GM12875 (cell line): Measurements from ENCODE around the gene CALHM4.

ENCODE experiments used
- H3K4me3 ChIP-seq: one replicate; pipeline ENCODE4 v1.5.1; 2011; ENCODE audit warnings: low read depth, low read length, control low read depth
- CTCF ChIP-seq: IDR thresholded peaks from 2 replicates; pipeline ENCODE4 v1.5.1; 2011; ENCODE audit warnings: low read depth, mild to moderate bottlenecking, control low read depth, inconsistent platforms, low read length, moderate library complexity, borderline replicate concordance; ENCODE audit not compliant: insufficient read depth

Gene CALHM4

GRCh38 chr6:116564311-116564710 lies 10.8 kb downstream of the CALHM4 start:
- TF ChIP-seq CTCF: no peak
- no peak overlapping the region for H3K4me3 ChIP-seq

- TF ChIP-seq CTCF: no peak
- no peak overlapping the region for H3K4me3 ChIP-seq
Observed at GRCh38 chr6:116564921-116565872, 11.6 kb downstream of the CALHM4 start.

GRCh38 chr6:116568111-116568510 lies 14.6 kb downstream of the CALHM4 start:
- no peak for TF ChIP-seq CTCF

GRCh38 chr6:116568821-116569755 lies 15.5 kb downstream of the CALHM4 start:
- no peak for TF ChIP-seq CTCF
- H3K4me3 ChIP-seq: no peak overlapping the region

More at GRCh38 chr6:116568111-116568510, 14.6 kb downstream of the CALHM4 start:
- no peak overlapping the region for H3K4me3 ChIP-seq

GRCh38 chr6:116570856-116571682 lies 17.5 kb downstream of the CALHM4 start, which contains the start of gene RWDD1:
TSS of gene RWDD1 (plus strand) at chr6:116571504. CDS start at chr6:116571583, 79 bp downstream.
- H3K4me3 ChIP-seq: peak within 1 kb of the TSS; percentile 69
- no peak for TF ChIP-seq CTCF

- TF ChIP-seq CTCF: no peak
- H3K4me3 ChIP-seq: peak overlapping the region; percentile 69
Observed at GRCh38 chr6:116571683-116572000, 18.1 kb downstream of the CALHM4 start.
